Neural cell (in vitro differentiated cells): ENCODE results near the gene DNM1L. TPM values are rescaled to one million over a fixed set of nuclear protein-coding genes. Genes with fewer than 3 reads are reported as not detected.
"Not testable (repeated sequence)": the region's sequence is repeated elsewhere in the genome, so short reads cannot be mapped to it uniquely, and the experiment has no call there.

Experiments used
- H2AFZ ChIP-seq: fragments of 200-600, 300-800 bp; sonication (generic), shearing (Covaris generic); 2 replicates; pipeline ENCODE4 v1.6.0; 2014; ENCODE audit warnings: low read depth, mild to moderate bottlenecking, antibody characterized with exemption, low read length, moderate library complexity
- H3F3A ChIP-seq: fragments of 200-600 bp; shearing (Covaris generic); 2 replicates; pipeline ENCODE4 v1.6.1; 2016; ENCODE audit warnings: mild to moderate bottlenecking, moderate library complexity, mixed read lengths, antibody characterized with exemption, low read length; ENCODE audit not compliant: insufficient read depth, poor library complexity, severe bottlenecking
- H3K27ac ChIP-seq: fragments of 200-600, 300-800 bp; sonication (generic), shearing (Covaris generic); 2 replicates; pipeline ENCODE4 v1.5.1; 2014; ENCODE audit warnings: mild to moderate bottlenecking, low read length, moderate library complexity
- H3K27me3 ChIP-seq: fragments of 300-800, 200-600 bp; sonication (generic), shearing (Covaris generic); 2 replicates; pipeline ENCODE4 v1.6.0; 2014; ENCODE audit warnings: mild to moderate bottlenecking, low read depth, low read length, moderate library complexity; ENCODE audit not compliant: insufficient read depth
- H3K36me3 ChIP-seq: fragments of 300-800, 200-600 bp; sonication (generic), shearing (Covaris generic); 2 replicates; pipeline ENCODE4 v1.5.1; 2014; ENCODE audit warnings: mild to moderate bottlenecking, antibody characterized with exemption, low read length, moderate library complexity; ENCODE audit not compliant: insufficient read depth
- H3K4me2 ChIP-seq: fragments of 300-800, 200-600 bp; sonication (generic), shearing (Covaris generic); 2 replicates; pipeline ENCODE4 v1.6.0; 2014; ENCODE audit warnings: mild to moderate bottlenecking, low read length
- H3K4me3 ChIP-seq: fragments of 300-800, 200-600 bp; sonication (generic), shearing (Covaris generic); 2 replicates; pipeline ENCODE4 v1.5.1; 2014; ENCODE audit warnings: mild to moderate bottlenecking, low read length, moderate library complexity
- H3K79me2 ChIP-seq: fragments of 200-600 bp; shearing (Covaris generic); replicated peaks from 2 replicates; pipeline ENCODE4 v1.6.0; 2014; ENCODE audit warnings: mild to moderate bottlenecking, low read length, moderate library complexity; ENCODE audit not compliant: insufficient read depth
- H3K9ac ChIP-seq: fragments of 300-800, 200-600 bp; sonication (generic), shearing (Covaris generic); 2 replicates; pipeline ENCODE4 v1.6.1; 2016; ENCODE audit warnings: mild to moderate bottlenecking, low read length, mixed read lengths
- H3K9me2 ChIP-seq: fragments of 200-600 bp; shearing (Covaris generic); 2 replicates; pipeline ENCODE4 v1.6.1; 2016; ENCODE audit warnings: mild to moderate bottlenecking, low read length, mixed read lengths; ENCODE audit not compliant: insufficient read depth
- H3K9me3 ChIP-seq: fragments of 200-600, 300-800 bp; sonication (generic), shearing (Covaris generic); 2 replicates; pipeline ENCODE4 v1.6.1; 2016; ENCODE audit warnings: mild to moderate bottlenecking, mixed run types, low read length, moderate library complexity, mixed read lengths
- H4K20me1 ChIP-seq: fragments of 200-600 bp; shearing (Covaris generic); 2 replicates; pipeline ENCODE4 v1.6.1; 2016; ENCODE audit warnings: mild to moderate bottlenecking, mixed run types; ENCODE audit not compliant: insufficient read depth
- CTCF ChIP-seq: fragments of 450-650 bp; IDR thresholded peaks from 2 replicates; pipeline ENCODE4 v1.5.1; 2014; ENCODE audit warnings: antibody characterized with exemption, mild to moderate bottlenecking, moderate library complexity; ENCODE audit not compliant: poor library complexity, severe bottlenecking
- EP300 ChIP-seq: fragments of 450-650 bp; conservative IDR thresholded peaks from 2 replicates; pipeline ENCODE4 v1.6.1; 2014; ENCODE audit warnings: antibody characterized with exemption, mild to moderate bottlenecking, moderate library complexity; ENCODE audit not compliant: poor library complexity, severe bottlenecking
- EZH2 ChIP-seq: fragments of 200-600, 300-800 bp; shearing (Covaris generic), sonication (generic); IDR thresholded peaks from 2 replicates; pipeline ENCODE4 v1.6.1; 2014; ENCODE audit warnings: antibody characterized with exemption, low read length, borderline replicate concordance, mild to moderate bottlenecking; ENCODE audit not compliant: insufficient read depth, poor library complexity, severe bottlenecking
- MXI1 ChIP-seq: fragments of 450-650 bp; conservative IDR thresholded peaks from 2 replicates; pipeline ENCODE4 v1.6.1; 2014; ENCODE audit warnings: antibody characterized with exemption, mild to moderate bottlenecking; ENCODE audit not compliant: poor library complexity, severe bottlenecking
- POLR2AphosphoS5 ChIP-seq: IDR thresholded peaks from 2 replicates; pipeline ENCODE4 v1.6.1; 2012
- RAD21 ChIP-seq: fragments of 450-650 bp; conservative IDR thresholded peaks from 2 replicates; pipeline ENCODE4 v1.6.1; 2014; ENCODE audit warnings: antibody characterized with exemption, mild to moderate bottlenecking, moderate library complexity
- REST ChIP-seq: IDR thresholded peaks from 2 replicates; pipeline ENCODE4 v1.6.1; 2012; ENCODE audit warnings: borderline replicate concordance
- SMC3 ChIP-seq: fragments of 450-650 bp; conservative IDR thresholded peaks from 2 replicates; pipeline ENCODE4 v1.6.1; 2014; ENCODE audit warnings: antibody characterized with exemption, mild to moderate bottlenecking, moderate library complexity; ENCODE audit not compliant: poor library complexity
- TAF1 ChIP-seq: IDR thresholded peaks from 2 replicates; pipeline ENCODE4 v1.6.1; 2012; ENCODE audit warnings: low read depth
- polyA plus RNA-seq: library from polyadenylated mRNA; depleted of rRNA; stranded (reverse); fragments of >200 nt; gene quantifications from 2 replicates; pipeline ENCODE4 v1.2.3, GENCODE V29; 2014

The DNM1L gene
- polyA plus RNA-seq, 1 donor from 2014 or later: 182 TPM

DNA sequence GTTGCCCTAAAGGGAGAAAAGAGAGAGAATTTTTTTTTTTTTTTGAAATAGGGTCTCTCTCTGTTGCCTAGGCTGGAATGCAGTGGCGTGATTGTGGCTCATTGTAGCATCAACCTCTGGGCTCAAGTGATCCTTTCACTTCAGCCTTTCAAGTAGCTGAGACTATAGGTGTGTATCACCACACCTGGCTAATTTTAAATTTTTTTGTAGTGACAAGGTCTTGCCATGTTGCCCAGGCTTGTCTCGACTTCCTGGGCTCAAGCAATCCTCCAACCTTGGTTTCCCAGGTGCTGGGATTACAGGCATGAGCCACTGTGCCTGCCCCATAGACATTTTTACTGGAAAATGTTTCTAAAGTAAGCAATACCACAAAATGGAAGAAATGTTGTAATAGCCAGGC, 39.8 kb downstream of the DNM1L start:
- Histone ChIP-seq H3K9me2 (no peaks in the 10 kb centered on the region), H3K27ac (no peak overlapping the region), H4K20me1 (no peaks in the 10 kb centered on the region), H3F3A (no peaks in the 10 kb centered on the region), H2AFZ (no peak overlapping the region), H3K27me3 (no peaks in the 10 kb centered on the region), H3K4me3 (no peak overlapping the region), H3K36me3 (peaks cover 9% of the 10 kb centered on the region), H3K9ac (no peak overlapping the region), H3K9me3 (no peaks in the 10 kb centered on the region), H3K4me2 (no peak overlapping the region), H3K79me2 (no peaks in the 10 kb centered on the region)
- TF ChIP-seq MXI1: no peak
- TF ChIP-seq SMC3: no peak
- no peak for TF ChIP-seq CTCF

GRCh38 chr12:32725308-32725707, 46.2 kb downstream of the DNM1L start:
- H3K27me3 ChIP-seq, H4K20me1 ChIP-seq, H3K4me3 ChIP-seq, H3K27ac ChIP-seq, H3F3A ChIP-seq, H3K9me2 ChIP-seq, H3K9ac ChIP-seq, H3K9me3 ChIP-seq, H2AFZ ChIP-seq, H3K4me2 ChIP-seq, H3K36me3 ChIP-seq, H3K79me2 ChIP-seq: not testable (repeated sequence)

- Histone ChIP-seq H3K36me3 (peaks cover 4% of the 10 kb centered on the region), H3K27me3 (no peaks in the 10 kb centered on the region)
Observed at GRCh38 chr12:32726286-32726685, 47.2 kb downstream of the DNM1L start.

More at GRCh38 chr12:32726286-32726685, 47.2 kb downstream of the DNM1L start:
- H2AFZ ChIP-seq: no peak overlapping the region
- TF ChIP-seq REST (no peak), CTCF (no peak), TAF1 (no peak), EP300 (no peak), RAD21 (no peak), SMC3 (no peak), POLR2AphosphoS5 (no peak), MXI1 (no peak), EZH2 (no peak)
- no peak overlapping the region for H3K4me2 ChIP-seq
- no peaks in the 10 kb centered on the region for H4K20me1 ChIP-seq
- H3F3A ChIP-seq: no peaks in the 10 kb centered on the region
- H3K79me2 ChIP-seq: no peaks in the 10 kb centered on the region
- no peak overlapping the region for H3K27ac ChIP-seq
- H3K9me2 ChIP-seq: no peaks in the 10 kb centered on the region
- no peak overlapping the region for H3K9ac ChIP-seq
- H3K4me3 ChIP-seq: no peak overlapping the region
- H3K9me3 ChIP-seq: no peaks in the 10 kb centered on the region
